ENCODE results near the gene CAMSAP1.
A peak's percentile ranks its signal among the peaks of the same experiment; 100 is the strongest.

The CAMSAP1 gene

GRCh38 chr9:135878528-135879236 is 28.7 kb downstream of the CAMSAP1 start:
- no peak for DNase-seq

- DNase-seq = no peak
These were observed 29.4 kb downstream of the CAMSAP1 start for GRCh38 chr9:135877791-135878527.

DNA sequence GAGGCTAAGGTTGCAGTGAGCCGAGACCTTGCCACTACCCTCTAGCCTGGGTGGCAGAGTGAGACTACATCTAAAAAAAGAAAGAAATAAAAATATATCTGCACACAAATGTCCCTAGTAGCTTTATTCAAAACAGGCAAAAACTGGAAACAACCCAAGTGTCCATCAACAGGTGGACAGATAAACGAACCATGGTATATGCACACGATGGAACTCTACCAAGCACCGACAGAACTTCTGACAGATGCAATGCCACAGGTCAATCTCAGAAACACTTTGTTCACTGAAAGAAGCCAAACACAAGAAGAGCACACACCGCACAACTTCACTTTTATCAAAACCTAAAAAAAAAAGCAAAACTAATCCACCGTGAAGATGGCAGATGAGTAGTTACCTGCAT is 30.4 kb downstream of the CAMSAP1 start:
- DNase-seq = no peak

DNA sequence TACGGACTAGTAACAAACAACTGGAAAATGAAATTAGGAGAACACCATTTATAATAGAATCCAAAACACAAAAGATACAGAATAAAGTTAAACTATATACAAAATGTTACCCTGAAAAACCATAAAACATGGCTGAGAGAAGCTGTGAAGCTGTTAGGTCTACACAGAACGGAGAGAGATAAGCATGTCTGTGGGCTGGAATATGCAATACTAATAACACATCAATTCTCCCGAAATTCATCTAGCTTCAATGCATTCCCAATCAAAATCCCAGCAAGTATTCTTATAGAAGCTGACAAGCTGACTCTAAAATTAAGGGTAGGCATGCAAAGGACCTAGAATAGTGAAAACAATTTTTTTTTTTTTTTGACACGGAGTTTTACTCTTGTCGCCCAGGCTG is 32.5 kb downstream of the CAMSAP1 start:
- DNase-seq = no peak

DNA sequence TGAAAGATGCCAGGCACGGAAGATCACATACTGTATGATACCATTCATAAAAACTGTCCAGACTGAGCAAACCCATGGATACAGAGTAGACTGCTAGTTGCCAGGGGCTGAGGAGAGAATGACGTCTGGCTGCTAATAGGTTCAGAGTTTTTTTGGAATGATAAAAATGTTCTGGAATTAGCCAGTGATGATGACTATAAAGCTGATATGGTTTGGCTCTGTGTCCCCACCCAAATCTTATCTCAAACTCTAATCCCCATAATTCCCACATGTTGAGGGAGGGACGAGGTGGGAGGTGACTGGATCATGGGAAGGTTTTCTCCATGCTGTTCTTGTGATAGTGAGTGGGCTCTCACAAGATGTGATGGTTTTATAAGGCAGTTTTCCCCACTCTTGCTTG is 37.4 kb downstream of the CAMSAP1 start:
- no peak for DNase-seq

- no peak for DNase-seq
These were observed 41.8 kb downstream of the CAMSAP1 start for GRCh38 chr9:135865531-135865930.

GRCh38 chr9:135864447-135865049 is 42.8 kb downstream of the CAMSAP1 start:
- peak; percentile 70 for DNase-seq

DNA sequence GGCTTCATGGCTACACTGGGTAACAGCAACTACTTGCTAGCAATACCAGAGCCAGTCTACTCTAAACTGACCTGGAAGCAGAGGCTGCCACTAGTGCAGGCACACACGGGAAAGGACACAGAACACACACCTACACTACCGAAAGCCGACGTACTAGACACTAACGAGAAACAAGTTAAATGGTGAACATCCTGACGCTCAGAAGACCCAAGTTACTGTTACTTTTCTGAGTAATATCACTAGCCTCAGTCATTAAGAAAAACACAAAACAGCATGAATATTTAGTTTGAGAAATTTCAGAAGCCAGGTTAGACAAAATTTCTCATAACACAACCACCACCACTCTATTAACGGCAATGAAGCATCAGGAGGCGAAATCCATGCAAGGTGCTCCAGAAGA is 44.5 kb downstream of the CAMSAP1 start:
- DNase-seq = no peak

GRCh38 chr9:135858491-135859185 is 48.7 kb downstream of the CAMSAP1 start:
- no peak for DNase-seq

- no peak for DNase-seq
These were observed 49.5 kb downstream of the CAMSAP1 start for GRCh38 chr9:135857843-135858242.

- DNase-seq = no peak
These were observed 50.0 kb downstream of the CAMSAP1 start for GRCh38 chr9:135857371-135857786.

DNA sequence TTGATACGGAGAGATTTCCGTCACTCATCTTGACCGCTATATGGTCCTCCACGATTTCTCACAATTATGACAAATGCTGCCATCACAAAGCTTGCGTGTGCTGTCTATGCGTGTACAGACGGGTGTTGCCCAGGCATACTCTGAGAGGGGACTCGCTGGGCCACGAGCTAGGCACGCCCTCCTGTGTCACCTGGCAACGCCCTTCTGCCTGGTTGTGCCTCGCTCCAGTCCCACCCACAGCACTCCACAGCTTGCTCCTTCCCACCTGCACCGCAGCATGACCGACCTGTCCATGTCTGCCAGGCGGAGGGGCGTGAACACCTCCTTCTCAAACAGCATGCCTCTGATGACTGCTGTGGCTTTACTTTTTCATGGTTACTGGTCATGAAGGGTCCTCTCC is 55.6 kb downstream of the CAMSAP1 start:
- no peak for DNase-seq

DNA sequence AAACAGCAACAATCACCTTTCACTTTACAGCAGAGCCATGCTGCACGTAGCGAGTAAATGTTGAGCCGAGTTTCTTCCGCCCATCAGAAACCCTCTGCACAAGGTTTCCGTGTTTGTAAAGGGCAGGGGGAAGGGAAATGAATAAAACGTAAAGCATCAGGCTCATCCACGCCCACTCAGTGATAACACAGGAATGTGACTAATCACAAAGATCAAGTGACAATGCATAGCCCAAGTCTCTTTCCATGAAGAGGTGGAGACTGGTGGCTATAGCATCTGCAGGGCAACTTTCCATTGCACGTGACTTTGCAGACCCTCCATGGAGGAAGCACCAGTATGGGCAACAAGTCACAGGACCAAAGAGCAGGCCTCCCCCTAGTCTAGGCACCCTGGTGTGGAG is 56.6 kb downstream of the CAMSAP1 start:
- DNase-seq = no peak

DNA sequence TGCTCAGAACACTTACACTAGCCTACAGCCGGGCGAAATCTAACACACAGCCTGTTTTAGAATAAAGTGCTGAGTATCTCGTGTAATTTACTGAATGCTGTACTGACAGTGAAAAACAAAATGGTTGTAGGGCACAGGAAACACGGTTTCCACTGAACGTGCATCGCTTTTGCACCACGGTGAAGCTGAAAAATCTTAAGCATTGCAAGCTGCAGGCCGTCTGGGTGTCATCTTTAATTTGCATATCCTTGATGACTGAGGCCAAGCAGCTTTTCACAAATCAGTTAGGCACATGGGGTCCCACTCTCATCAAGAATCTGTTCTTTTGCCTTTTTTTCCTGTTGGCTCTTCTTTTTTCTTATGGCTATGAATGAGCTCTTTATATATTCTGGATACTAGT is 58.2 kb downstream of the CAMSAP1 start:
- no peak for DNase-seq

DNA sequence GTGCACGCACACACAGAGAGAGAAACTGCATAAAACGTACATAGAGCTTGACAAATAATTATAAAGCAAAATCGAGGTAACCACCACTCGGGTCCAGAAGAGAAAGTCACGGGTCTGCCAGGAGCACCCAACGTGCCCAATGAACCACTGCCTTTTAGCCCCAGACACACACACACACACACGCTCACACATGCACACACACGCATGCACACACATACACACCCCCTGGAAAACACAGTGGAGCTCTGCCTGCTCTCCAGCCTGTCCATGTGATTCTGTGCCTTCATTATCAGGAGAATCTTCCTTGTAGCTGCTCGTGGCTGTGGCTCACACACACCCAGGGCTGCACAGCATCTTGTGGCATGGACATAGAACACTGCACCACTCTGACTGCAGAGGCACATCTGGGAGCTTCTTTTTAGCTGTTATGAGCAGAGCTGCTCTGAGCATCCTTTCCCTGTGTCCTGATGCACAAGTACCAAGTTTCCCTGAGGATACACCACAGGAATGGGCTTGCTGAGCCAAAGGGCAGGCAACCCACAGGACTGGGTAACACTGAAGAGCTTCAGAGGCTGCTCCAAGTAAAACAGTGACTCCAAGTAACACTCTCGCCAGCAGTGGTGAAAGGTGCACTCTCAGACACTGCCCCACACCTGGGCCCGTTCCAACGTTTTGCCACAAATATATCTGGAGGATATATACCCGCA is 58.9 kb downstream of the CAMSAP1 start:
- no peak for DNase-seq

DNA sequence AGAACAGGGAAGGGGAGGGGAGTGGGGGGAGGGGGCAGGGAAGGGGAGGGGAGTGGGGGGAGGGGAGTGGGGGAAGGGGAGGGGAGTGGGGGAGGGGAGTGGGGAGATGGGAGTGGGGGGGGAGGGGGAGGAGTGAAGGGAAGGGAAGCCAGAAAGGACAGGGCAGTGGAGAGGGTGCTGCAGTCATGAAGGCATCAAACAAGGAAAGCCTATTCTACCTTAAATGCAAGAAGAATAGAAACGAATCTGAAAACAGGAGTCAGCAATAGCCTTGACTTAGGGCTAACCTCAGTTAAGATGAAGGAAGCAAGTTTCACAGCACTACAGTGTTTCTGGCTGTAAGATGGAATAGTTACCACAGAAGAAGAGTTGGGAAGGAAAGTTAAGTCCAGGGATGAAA is 59.5 kb downstream of the CAMSAP1 start:
- DNase-seq = no peak

- no peak for DNase-seq
These were observed 66.8 kb downstream of the CAMSAP1 start for GRCh38 chr9:135840539-135840938.

DNA sequence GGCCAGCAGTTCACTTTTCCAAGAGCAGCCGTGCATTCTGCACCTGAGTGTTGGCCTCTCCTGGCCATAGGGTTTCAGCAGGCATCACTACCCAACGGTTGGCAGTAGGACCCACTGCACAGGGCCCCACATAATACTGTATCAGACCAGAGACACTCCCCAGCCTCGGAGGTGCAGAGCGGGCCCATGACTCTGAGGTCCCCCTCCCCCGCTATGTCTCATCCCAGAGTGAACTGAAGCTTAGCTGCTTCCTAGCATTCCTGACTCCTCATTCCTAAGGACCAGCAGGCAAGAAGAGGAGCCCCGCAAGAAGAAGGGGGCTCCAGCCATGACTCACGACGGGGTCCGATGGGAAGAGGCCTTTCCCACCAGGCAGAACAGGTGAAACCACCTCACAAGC is 67.2 kb downstream of the CAMSAP1 start:
- no peak for DNase-seq

- no peak for DNase-seq
These were observed 67.8 kb downstream of the CAMSAP1 start for GRCh38 chr9:135839516-135839915.

DNA sequence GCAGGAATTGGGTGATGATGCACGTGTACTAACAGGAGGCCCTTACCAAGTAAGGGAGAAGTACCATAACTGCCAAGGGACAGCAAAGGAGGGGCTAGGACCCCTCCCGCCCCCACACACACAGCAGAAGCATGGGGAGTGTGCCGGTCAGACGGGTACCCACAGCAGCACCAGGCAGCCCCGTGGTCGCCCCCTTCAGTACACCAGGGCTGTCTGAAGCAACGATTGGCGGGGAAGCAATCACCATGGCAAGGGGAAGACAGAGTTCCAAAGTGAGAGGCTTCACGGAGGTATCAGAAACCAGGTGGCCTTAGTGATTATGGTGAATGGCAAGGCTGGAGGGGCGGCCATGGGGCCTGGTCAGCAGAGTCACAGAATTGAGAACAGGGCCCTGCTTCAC is 72.2 kb downstream of the CAMSAP1 start:
- no peak for DNase-seq

GRCh38 chr9:135833864-135834263 is 73.5 kb downstream of the CAMSAP1 start:
- no peak for DNase-seq

DNA sequence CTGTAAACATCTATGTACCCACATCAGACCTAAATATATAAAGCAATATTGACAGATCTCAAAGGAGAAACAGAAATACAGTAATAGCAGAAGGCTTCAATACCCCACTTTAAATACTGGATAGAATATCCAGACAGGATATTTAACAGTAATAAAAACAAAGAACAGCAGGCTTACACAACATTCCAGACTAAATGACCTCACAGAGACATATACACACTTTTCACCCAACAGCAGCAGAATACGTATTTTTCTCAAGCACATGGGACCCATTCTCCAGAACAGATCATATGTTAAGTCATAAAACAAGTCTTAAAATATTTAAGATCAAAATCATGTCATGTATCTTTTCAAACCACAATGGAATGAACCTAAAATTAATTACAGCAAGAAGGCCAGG is 76.8 kb downstream of the CAMSAP1 start:
- no peak for DNase-seq

- no peak for DNase-seq
These were observed 78.7 kb downstream of the CAMSAP1 start for GRCh38 chr9:135828656-135829055.
